ENCODE measurements around the gene FRMPD1.
"Not testable (repeated sequence)": the region's sequence is repeated elsewhere in the genome, so short reads cannot be mapped to it uniquely, and the experiment has no call there.

FRMPD1 gene

DNA sequence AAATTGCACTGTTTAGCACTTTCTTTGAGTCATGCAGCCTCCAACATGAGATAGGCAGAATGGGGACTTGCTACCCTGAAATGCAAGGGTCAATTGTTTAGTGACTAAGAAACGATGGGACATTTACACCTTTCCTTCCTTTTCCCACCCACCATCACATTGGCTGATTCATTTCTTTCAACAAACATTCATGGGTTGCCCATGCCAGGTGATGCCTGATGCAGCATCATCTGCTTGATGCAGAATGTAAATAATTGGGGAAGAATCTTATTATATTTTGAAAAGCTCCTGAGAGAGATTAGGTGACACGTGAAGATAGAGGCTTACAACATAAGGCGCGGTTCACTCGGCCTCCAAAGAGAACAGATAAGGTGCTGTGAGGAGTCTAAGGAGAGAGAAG lies 98.4 kb downstream of the FRMPD1 start:
- POLR2A ChIA-PET: no interaction called here
- CTCF ChIA-PET: interaction anchor here (0.6 to 1.0 kb wide), 4 partner anchors 98 to 515 kb away, joined by 3 to 4 read pairs (median 3); partner anchors contain the start of gene FRMPD1

GRCh38 chr9:37751186-37751585 lies 100.4 kb downstream of the FRMPD1 start:
- Histone ChIP-seq H3K36me3 (ENCODE audit: control insufficient read depth in 2 of 2, insufficient read depth in 1 of 2, low read length in 2 of 2) (no peaks in the 10 kb centered on the region), H3K4me3 (ENCODE audit: low read depth, low read length) (no peak overlapping the region), H3K4me1 (ENCODE audit: control insufficient read depth, insufficient read depth, low read length) (no peaks in the 10 kb centered on the region), H3K27ac (ENCODE audit: extremely low read depth, low read depth, low read length) (no peak overlapping the region), H3K9me3 (ENCODE audit: control insufficient read depth, insufficient read depth, low read depth, low read length) (no peaks in the 10 kb centered on the region)
- no peak for TF ChIP-seq ZSCAN30 (tag by site-specific recombination; IDR thresholded peaks at IDR 0.05)
- TF ChIP-seq EGR2 (tag by site-specific recombination; IDR thresholded peaks at IDR 0.05; ENCODE audit: low read depth): no peak
- TF ChIP-seq ZNF239 (tag by site-specific recombination; IDR thresholded peaks at IDR 0.05): no peak
- TF ChIP-seq ZNF785 (tag by site-specific recombination; IDR thresholded peaks at IDR 0.05): no peak
- TF ChIP-seq SP7 (tag by site-specific recombination; IDR thresholded peaks at IDR 0.05): no peak
- TF ChIP-seq ZBTB21 (tag by site-specific recombination; IDR thresholded peaks at IDR 0.05): no peak
- TF ChIP-seq ZNF791 (tag by site-specific recombination; IDR thresholded peaks at IDR 0.05): no peak
- TF ChIP-seq IKZF3 (tag by site-specific recombination; IDR thresholded peaks at IDR 0.05): no peak
- TF ChIP-seq PRDM1 (tag by site-specific recombination; IDR thresholded peaks at IDR 0.05): no peak
- TF ChIP-seq ZNF114 (tag by site-specific recombination; IDR thresholded peaks at IDR 0.05): no peak
- no peak for TF ChIP-seq HOXA7 (CRISPR knock-in tag; IDR thresholded peaks at IDR 0.05; ENCODE audit: borderline replicate concordance)
- no peak for TF ChIP-seq BCL6B (tag by site-specific recombination; IDR thresholded peaks at IDR 0.05)
- no peak for TF ChIP-seq ZNF184 (tag by site-specific recombination; IDR thresholded peaks at IDR 0.05)
- TF ChIP-seq ZNF146 (tag by site-specific recombination; IDR thresholded peaks at IDR 0.05): no peak
- ChIA-PET POLR2A (interaction anchor here (0.6 to 0.7 kb wide), 2 partner anchors 10 to 310 kb away, joined by 4 to 6 read pairs; no protein-coding TSS in a partner anchor), CTCF (interaction anchor here (0.6 kb wide), 1 partner anchor 38 kb away, joined by 3 read pairs; no protein-coding TSS in a partner anchor)

More for the DNA sequence above, 98.4 kb downstream of the FRMPD1 start:
- Histone ChIP-seq H3K9me3 (ENCODE audit: control insufficient read depth, insufficient read depth, low read depth, low read length) (no peaks in the 10 kb centered on the region), H3K4me3 (ENCODE audit: low read depth, low read length) (no peak overlapping the region), H3K27ac (ENCODE audit: extremely low read depth, low read depth, low read length) (no peak overlapping the region), H3K4me1 (ENCODE audit: control insufficient read depth, insufficient read depth, low read length) (no peaks in the 10 kb centered on the region), H3K36me3 (ENCODE audit: control insufficient read depth in 2 of 2, insufficient read depth in 1 of 2, low read length in 2 of 2) (no peaks in the 10 kb centered on the region)
- TF ChIP-seq ZBTB20 (tag by site-specific recombination; IDR thresholded peaks at IDR 0.05) (no peak), ZNF221 (tag by site-specific recombination; IDR thresholded peaks at IDR 0.05; ENCODE audit: borderline replicate concordance) (no peak), ZBTB21 (tag by site-specific recombination; IDR thresholded peaks at IDR 0.05) (no peak), ZNF24 (tag by site-specific recombination; IDR thresholded peaks at IDR 0.05) (no peak), ZNF785 (tag by site-specific recombination; IDR thresholded peaks at IDR 0.05) (no peak), PRDM6 (tag by site-specific recombination; IDR thresholded peaks at IDR 0.05) (no peak), HOXA7 (CRISPR knock-in tag; IDR thresholded peaks at IDR 0.05; ENCODE audit: borderline replicate concordance) (no peak), ZNF292 (tag by site-specific recombination; IDR thresholded peaks at IDR 0.05; ENCODE audit: borderline replicate concordance, low read depth) (no peak), ZSCAN16 (tag by site-specific recombination; IDR thresholded peaks at IDR 0.05) (no peak)
- TF ChIP-seq, protein P1, sequence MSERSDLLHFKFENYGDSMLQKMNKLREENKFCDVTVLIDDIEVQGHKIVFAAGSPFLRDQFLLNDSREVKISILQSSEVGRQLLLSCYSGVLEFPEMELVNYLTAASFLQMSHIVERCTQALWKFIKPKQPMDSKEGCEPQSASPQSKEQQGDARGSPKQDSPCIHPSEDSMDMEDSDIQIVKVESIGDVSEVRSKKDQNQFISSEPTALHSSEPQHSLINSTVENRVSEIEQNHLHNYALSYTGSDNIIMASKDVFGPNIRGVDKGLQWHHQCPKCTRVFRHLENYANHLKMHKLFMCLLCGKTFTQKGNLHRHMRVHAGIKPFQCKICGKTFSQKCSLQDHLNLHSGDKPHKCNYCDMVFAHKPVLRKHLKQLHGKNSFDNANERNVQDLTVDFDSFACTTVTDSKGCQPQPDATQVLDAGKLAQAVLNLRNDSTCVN (tag by site-specific recombination; optimal IDR thresholded peaks at IDR 0.05): no peak
- TF ChIP-seq, protein P2, sequence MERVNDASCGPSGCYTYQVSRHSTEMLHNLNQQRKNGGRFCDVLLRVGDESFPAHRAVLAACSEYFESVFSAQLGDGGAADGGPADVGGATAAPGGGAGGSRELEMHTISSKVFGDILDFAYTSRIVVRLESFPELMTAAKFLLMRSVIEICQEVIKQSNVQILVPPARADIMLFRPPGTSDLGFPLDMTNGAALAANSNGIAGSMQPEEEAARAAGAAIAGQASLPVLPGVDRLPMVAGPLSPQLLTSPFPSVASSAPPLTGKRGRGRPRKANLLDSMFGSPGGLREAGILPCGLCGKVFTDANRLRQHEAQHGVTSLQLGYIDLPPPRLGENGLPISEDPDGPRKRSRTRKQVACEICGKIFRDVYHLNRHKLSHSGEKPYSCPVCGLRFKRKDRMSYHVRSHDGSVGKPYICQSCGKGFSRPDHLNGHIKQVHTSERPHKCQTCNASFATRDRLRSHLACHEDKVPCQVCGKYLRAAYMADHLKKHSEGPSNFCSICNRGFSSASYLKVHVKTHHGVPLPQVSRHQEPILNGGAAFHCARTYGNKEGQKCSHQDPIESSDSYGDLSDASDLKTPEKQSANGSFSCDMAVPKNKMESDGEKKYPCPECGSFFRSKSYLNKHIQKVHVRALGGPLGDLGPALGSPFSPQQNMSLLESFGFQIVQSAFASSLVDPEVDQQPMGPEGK (tag by site-specific recombination; IDR thresholded peaks at IDR 0.05): no peak
- TF ChIP-seq, protein P3, sequence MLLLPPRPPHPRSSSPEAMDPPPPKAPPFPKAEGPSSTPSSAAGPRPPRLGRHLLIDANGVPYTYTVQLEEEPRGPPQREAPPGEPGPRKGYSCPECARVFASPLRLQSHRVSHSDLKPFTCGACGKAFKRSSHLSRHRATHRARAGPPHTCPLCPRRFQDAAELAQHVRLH (tag by site-specific recombination; IDR thresholded peaks at IDR 0.05): no peak

- CTCF ChIA-PET; H3K4me1 ChIP-seq (ENCODE audit: control insufficient read depth, insufficient read depth, low read length); H3K27ac ChIP-seq (ENCODE audit: extremely low read depth, low read depth, low read length); H3K4me3 ChIP-seq (ENCODE audit: low read depth, low read length); H3K9me3 ChIP-seq (ENCODE audit: control insufficient read depth, insufficient read depth, low read depth, low read length); H3K36me3 ChIP-seq (ENCODE audit: control insufficient read depth in 2 of 2, insufficient read depth in 1 of 2, low read length in 2 of 2): not testable (repeated sequence)
- POLR2A ChIA-PET: interaction anchor here (1.1 kb wide), 1 partner anchor 33 kb away, joined by 5 read pairs; the partner anchor contains the start of gene EXOSC3
These were observed 101.0 kb downstream of the FRMPD1 start for GRCh38 chr9:37751704-37752103.

DNA sequence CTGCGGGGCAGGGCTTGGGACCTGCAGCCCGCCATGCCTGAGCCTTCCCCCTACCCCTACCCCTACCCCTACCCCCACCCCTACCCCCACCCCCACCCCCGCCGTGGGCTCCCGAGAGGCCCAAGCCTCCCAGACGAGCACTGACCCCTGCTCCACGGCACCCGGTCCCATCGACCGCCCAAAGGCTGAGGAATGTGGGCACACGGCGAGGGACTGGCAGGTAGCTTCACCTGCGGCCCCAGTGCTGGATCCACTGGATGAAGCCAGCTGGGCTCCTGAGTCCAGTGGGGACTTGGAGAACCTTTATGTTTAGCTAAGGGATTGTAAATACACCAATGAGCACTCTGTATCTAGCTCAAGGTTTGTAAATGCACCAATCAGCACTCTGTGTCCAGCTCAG lies 101.4 kb downstream of the FRMPD1 start:
- H3K4me3 ChIP-seq (ENCODE audit: low read depth, low read length); H3K9me3 ChIP-seq (ENCODE audit: control insufficient read depth, insufficient read depth, low read depth, low read length); H3K36me3 ChIP-seq (ENCODE audit: control insufficient read depth in 2 of 2, insufficient read depth in 1 of 2, low read length in 2 of 2); H3K27ac ChIP-seq (ENCODE audit: extremely low read depth, low read depth, low read length); H3K4me1 ChIP-seq (ENCODE audit: control insufficient read depth, insufficient read depth, low read length): not testable (repeated sequence)
- POLR2A ChIA-PET: interaction anchor here (0.6 to 1.1 kb wide), 2 partner anchors 33 to 253 kb away, joined by 4 to 5 read pairs; partner anchors contain the start of gene EXOSC3
- CTCF ChIA-PET: interaction anchor here (0.6 kb wide), 2 partner anchors 13 to 413 kb away, joined by 3 read pairs; no protein-coding TSS in a partner anchor

Measured in HEK293 (cell line).